GM18508 (cell line): ENCODE measurements around the gene TRIO.

Source experiments
- ATAC-seq: cut with Tn5 transposase; IDR thresholded peaks from one replicate; pipeline ENCODE4 v1.9.1; 2021; ENCODE audit warnings: moderate number of reproducible peaks; ENCODE audit not compliant: insufficient read depth, unreplicated experiment

TRIO gene

DNA sequence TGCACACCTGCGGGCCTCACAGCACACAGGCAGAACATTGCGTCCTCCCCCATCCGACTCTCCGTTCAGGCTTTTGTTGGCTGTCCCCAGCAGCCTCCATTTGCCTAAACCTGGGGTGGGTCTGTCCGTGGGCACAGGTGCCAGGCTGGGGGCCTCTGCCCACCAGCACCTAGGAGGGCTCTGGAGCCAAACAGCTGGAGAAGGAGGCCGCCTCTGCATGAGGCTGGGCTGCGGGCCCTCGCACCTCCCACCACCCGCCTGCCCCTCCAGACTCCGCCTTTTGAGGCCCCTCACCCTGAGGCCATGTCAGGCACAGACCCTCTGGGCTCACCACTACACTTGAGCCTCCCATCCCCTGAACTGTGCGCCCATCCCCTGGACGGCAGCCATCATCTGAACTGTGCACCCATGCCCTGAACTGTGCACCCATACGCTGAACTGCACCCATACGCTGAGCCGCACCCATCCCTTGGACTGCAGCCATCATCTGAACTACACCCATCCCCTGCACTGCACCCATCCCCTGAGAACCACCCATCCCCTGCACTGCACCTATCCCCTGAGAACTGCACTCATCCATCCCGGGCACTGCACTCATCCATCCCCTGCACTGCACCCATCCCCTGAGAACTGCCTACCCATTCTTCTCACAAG, 340.5 kb downstream of the TRIO start:
- no peak for ATAC-seq

GRCh38 chr5:14486486-14486885, 343.3 kb downstream of the TRIO start:
- no peak for ATAC-seq

GRCh38 chr5:14486996-14487896, 344.1 kb downstream of the TRIO start:
- no peak for ATAC-seq

GRCh38 chr5:14487897-14488570, 344.9 kb downstream of the TRIO start:
- no peak for ATAC-seq

GRCh38 chr5:14488709-14489108, 345.6 kb downstream of the TRIO start:
- no peak for ATAC-seq

DNA sequence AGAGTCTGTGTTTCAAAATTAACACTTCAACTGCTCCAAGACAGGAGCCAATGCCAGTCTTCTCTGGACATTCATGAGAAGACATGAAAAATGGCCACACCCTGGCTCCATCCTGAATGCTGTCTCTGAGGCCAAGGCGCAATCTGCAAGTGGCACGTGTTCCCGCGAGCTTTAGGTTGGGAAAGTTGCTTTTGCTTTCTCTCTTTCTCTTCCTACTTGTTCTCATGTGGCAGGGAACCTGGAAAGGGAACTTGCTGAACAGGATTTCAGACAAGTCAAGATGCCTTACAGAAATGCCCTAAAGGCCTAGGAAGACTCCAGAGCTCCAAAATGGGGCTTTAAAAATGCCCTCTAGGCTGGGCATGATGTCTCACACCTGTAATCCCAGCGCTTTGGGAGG, 346.5 kb downstream of the TRIO start:
- no peak for ATAC-seq

DNA sequence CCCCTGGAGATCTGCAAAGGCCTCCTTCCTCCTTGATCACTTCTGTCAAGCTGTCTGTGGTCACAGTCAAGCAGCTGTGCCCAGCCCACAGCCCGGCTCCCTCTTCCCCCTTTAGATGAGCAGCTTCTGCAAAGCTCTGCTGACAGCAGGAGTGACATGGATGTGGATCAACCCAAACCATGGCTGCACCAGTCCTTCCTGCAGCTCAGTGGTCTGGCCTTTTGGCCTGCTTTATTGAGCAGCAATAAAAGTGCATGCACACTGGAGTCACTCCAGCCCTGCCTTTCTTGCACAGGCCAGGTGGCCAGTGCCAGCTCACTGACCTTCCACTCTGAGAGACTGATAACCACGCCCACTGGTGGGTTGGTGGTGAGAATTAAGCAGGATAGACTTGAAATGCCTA, 347.2 kb downstream of the TRIO start:
- ATAC-seq, result no peak

DNA sequence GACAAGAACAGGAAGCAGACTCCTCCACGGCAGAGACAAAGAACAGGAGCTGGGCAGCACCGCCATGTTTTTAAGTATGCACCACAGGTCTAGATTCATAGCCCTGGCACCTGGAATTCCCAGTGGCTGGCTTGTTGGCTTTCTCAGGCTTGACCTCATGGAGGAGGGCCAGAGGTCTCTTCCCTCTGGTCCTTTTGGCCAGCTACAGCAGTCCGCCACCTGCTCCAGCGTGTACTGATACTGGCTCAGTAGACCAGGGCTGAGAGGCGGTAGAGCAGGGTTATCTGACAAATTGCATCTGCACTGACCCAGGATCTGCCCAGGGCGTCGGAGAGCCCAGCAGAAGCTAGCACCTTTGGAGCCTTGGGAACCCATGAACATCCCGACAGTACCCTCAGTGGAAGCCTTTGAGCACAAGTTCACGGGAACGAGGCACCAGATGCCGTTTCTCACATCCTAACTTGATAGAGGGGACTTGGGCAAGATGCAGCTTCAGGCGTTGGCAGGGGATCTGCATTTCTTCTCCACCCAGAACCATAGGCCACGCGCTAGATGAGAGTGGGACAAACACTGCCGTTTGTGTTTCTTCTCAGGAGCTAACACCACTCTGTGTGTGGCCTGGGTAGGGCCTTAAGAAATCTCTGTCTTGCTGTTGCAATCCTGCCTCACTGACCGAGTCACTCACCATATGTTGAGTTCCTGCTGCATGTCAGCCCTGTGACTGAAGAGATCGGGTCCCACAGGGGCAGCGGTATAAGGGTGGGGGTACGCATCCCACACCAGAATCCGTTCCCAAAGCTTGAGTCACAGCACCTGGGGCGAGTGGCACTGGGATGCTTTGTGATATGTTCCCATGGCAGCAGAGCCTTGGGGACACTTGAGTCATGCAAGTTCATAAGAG, 348.1 kb downstream of the TRIO start:
- ATAC-seq, result no peak

DNA sequence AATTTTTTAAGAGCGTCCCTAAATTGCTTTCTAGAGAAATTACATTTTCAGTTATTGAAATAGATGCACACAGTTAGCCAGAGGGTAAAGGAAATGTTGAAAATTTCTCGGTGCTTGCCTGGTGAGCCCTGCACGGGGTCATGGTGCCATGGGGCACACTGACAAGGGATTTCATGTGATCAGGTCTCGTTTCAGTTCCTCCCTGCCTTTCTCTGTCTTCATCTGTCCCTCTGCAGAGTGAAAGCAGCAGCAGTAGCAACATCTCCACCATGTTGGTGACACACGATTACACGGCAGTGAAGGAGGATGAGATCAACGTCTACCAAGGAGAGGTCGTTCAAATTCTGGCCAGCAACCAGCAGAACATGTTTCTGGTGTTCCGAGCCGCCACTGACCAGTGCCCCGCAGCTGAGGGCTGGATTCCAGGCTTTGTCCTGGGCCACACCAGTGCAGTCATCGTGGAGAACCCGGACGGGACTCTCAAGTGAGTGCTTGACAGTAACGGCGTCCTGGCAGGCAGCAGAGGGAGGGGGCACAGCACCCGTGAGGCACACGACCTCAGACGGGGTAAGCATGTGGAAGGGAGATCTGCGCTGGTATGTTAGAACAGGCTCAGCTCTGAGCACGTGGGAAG, 349.3 kb downstream of the TRIO start:
- no peak for ATAC-seq

DNA sequence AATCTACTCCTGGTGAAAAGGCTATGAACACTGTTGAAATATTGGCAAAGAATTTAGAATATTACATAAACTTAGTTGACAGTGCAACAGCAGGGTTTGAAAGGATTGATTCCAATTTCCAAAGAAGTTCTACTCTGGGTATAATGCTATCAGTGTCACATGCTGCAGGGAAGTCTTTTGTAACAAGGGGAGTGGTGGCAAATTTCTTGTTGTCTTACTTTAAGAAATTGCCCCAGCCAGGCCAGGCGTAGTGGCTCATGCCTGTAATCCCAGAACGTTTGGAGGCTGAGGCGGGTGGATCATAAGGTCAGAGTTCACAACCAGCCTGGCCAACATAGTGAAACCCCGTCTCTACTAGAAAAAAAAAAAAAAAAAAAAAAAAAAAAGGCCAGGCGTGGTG, 352.2 kb downstream of the TRIO start:
- no peak for ATAC-seq

- ATAC-seq, result no peak
Observed at GRCh38 chr5:14497311-14497710, 354.2 kb downstream of the TRIO start.

DNA sequence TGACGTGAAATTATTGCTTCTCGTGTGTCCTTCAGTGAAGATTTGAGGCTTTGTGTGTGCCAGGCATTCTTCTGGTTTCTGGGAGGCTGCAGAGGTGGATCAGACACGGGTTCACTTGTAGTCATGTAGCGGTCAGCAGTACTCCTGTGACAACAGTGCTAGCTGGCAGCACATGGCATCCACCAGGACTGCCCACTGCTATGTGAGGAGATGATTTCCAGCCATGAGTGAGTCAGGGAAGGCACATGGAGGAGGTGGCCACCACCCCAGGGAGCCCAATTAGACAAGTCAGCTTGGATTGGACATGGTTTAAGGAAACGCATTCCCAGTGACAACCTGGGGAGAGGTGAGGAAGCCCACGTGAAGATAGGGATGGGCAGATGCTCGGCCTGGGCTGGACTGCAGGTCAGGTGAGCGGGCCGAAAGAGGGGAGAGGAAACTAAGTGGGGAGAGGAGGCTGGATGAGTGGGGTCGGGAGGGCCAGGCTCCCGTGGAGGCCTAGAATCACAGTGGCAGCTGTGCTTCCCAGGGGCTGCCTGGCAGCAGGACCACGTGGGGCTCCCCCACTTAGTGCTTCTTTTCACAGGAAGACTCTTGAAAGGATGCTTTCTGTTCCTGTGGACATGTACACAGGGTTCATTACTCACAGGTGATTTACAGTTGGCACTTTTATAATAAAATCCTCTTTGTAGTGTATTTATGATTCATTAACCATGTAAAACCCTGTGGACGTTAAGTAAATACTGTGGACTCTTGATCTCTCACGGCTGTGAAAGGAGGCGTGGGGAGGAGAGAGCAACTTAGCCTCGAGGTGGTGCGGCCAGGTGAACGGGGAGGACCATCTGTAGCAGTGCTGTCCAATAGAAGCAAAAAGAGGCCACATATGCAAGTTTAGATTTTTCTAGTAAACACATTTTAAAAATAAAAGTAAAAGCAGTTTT, 358.5 kb downstream of the TRIO start:
- ATAC-seq, result no peak

DNA sequence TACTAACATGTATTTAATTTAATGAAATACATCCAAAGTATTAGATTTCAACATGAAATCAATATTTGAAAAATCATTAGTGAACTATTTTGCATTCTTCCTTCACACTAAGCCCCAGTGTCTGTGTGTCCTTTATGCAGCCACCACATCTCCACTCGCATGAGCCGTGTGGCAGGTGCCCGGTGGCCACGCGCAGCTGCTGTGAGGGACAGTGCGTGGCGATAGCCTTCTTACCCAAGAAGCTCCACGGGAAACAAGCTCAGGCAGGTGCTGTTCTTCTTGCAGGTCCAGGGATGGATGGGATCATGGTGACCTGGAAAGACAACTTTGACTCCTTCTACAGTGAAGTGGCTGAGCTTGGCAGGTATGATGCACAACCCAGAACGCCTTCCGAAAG, 359.1 kb downstream of the TRIO start:
- no peak for ATAC-seq

DNA sequence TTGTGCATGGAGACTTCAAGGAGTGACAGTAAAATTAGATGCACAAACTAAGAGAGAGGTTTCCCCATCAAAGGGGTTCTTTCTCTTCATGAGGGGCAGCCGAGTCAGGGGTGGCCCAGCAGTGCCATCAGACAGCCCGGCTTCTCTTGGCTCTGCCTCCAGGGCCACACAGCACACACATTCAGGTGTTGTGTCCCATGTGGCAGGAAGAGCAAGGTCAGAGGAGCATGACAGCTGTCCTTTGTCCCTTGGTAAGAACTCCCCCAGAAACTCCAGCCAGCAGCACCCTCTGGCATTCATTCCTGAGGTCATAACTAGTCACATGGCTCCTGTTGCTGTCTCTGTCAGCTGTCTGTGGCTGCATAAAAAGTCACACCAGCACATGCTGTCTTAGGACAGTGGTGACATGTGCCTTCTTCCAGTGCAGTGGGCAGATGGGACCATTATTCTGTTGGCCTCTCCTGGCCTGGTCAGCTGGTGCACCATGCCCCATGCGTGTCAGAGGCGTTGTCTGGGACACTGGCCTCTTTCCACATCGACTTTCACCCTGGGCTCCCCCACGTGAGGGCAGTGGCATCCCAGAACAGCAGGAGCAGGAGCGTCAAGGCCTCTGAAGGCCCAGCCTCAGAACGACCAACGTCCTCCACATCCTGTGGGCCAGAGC, 360.0 kb downstream of the TRIO start:
- ATAC-seq, result no peak

GRCh38 chr5:14503681-14504331, 360.7 kb downstream of the TRIO start:
- no peak for ATAC-seq

DNA sequence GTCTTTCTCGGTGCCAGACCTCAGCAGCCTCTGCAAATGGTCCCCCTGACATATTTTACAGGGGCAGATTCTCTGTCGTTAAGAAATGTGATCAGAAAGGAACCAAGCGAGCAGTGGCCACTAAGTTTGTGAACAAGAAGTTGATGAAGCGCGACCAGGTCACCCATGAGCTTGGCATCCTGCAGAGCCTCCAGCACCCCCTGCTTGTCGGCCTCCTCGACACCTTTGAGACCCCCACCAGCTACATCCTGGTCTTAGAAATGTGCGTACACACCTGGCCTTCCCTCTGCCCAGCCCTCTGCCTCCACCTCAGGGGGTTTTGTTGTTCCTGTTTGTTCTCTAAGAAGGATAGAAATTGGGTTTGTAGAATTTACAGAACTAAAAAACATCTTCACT, 361.2 kb downstream of the TRIO start:
- no peak for ATAC-seq

DNA sequence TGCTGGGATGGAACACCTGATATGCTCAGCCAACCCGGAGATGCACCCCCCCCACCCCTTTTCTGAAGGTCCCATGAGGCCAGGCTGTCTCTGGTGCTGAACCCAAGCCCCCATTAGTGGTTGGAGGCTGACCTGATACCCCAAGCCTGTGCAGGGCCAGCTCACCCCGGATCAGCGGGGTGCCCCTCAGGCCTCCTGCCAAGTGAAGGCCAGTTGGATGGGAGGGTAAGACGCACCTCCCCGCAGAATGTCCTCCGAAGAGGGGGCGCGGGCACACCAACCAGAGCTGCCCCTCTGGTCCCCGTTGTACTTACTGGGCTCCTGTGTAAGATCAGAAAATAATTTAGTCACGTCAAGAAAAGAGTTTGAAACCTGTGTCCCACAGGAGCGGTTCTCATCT, 361.7 kb downstream of the TRIO start:
- ATAC-seq, result no peak
